GM23338 (cell line): ENCODE results near the gene CACNA2D4.

Experiments used
- CREB1 ChIP-seq: fragments of 250-450 bp; sonication (Bioruptor Pico); IDR thresholded peaks from 2 replicates; pipeline ENCODE4 v1.5.0; 2020; ENCODE audit warnings: low read depth, mild to moderate bottlenecking, moderate library complexity
- ETS1 ChIP-seq: IDR thresholded peaks from 2 replicates; pipeline ENCODE4 v1.6.1; 2016; ENCODE audit warnings: antibody characterized with exemption
- EZH2 ChIP-seq: fragments of 200-600 bp; sonication (generic); IDR thresholded peaks from one replicate; pipeline ENCODE4 v1.8.0; 2017; ENCODE audit warnings: antibody characterized with exemption, mild to moderate bottlenecking, low read depth; ENCODE audit not compliant: unreplicated experiment
- EZH2phosphoT487 ChIP-seq: fragments of 200-600 bp; sonication (generic); IDR thresholded peaks from one replicate; pipeline ENCODE4 v1.8.1; 2018; ENCODE audit warnings: antibody characterized with exemption; ENCODE audit not compliant: unreplicated experiment
- JUNB ChIP-seq: IDR thresholded peaks from one replicate; pipeline ENCODE4 v1.6.1; 2016; ENCODE audit warnings: antibody characterized with exemption; ENCODE audit not compliant: unreplicated experiment
- POLR2AphosphoS5 ChIP-seq: IDR thresholded peaks from 2 replicates; pipeline ENCODE4 v1.6.1; 2016; ENCODE audit warnings: antibody characterized with exemption, low read depth
- REST ChIP-seq: IDR thresholded peaks from one replicate; pipeline ENCODE4 v1.6.1; 2018; ENCODE audit warnings: antibody characterized with exemption; ENCODE audit not compliant: unreplicated experiment
- ZNF331 ChIP-seq: fragments of 250-450 bp; sonication (Bioruptor Pico); IDR thresholded peaks from 2 replicates; pipeline ENCODE4 v1.5.0; 2020; ENCODE audit warnings: low read depth, mild to moderate bottlenecking, moderate library complexity
- TF ChIP-seq, protein P1 (sequence below), 2 experiments: fragments of 200-600 bp in 1 of 2; sonication (generic) in 1 of 2; conservative IDR thresholded peaks; 2 replicates each; pipeline versions ENCODE4 v1.5.1 to v1.6.1; 2016 to 2017; ENCODE audit warnings: antibody characterized with exemption in 2 of 2, low read depth in 2 of 2, mild to moderate bottlenecking in 2 of 2, moderate library complexity in 1 of 2

GRCh38 chr12:1840981-1841425, 77.4 kb downstream of the CACNA2D4 start:
- TF ChIP-seq, protein P1, sequence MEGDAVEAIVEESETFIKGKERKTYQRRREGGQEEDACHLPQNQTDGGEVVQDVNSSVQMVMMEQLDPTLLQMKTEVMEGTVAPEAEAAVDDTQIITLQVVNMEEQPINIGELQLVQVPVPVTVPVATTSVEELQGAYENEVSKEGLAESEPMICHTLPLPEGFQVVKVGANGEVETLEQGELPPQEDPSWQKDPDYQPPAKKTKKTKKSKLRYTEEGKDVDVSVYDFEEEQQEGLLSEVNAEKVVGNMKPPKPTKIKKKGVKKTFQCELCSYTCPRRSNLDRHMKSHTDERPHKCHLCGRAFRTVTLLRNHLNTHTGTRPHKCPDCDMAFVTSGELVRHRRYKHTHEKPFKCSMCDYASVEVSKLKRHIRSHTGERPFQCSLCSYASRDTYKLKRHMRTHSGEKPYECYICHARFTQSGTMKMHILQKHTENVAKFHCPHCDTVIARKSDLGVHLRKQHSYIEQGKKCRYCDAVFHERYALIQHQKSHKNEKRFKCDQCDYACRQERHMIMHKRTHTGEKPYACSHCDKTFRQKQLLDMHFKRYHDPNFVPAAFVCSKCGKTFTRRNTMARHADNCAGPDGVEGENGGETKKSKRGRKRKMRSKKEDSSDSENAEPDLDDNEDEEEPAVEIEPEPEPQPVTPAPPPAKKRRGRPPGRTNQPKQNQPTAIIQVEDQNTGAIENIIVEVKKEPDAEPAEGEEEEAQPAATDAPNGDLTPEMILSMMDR (conservative IDR thresholded peaks at IDR 0.05; ENCODE audit: low read depth in 2 of 2): no peak
- TF ChIP-seq POLR2AphosphoS5 (no peak), JUNB (no peak), ETS1 (no peak), EZH2 (no peak), CREB1 (CRISPR knock-in tag) (no peak), EZH2phosphoT487 (no peak), REST (no peak), ZNF331 (CRISPR knock-in tag) (no peak)
